ENCODE results near the gene AIP.
"Not testable (repeated sequence)": the region's sequence is repeated elsewhere in the genome, so short reads cannot be mapped to it uniquely, and the experiment has no call there.

DNA sequence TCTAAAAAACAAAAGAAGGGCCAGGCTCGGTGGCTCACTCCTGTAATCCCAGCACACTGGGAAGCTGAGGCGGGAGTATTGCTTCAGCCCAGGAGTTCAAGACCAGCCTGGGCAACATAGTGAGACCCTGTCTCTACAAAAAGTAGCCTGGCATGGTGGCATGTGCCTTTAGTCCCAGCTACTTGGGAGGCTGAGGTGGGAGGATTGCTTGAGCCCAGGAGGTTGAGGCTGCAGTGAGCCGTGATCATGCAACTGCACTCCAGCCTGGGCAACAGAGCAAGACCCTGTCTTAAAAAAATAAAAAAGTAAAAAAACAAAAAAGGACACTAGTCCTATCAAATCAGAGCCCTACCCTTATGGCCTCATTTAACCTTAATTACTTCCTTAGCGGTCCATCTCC lies 28.7 kb downstream of the AIP start:
- TF ChIP-seq, protein P1, sequence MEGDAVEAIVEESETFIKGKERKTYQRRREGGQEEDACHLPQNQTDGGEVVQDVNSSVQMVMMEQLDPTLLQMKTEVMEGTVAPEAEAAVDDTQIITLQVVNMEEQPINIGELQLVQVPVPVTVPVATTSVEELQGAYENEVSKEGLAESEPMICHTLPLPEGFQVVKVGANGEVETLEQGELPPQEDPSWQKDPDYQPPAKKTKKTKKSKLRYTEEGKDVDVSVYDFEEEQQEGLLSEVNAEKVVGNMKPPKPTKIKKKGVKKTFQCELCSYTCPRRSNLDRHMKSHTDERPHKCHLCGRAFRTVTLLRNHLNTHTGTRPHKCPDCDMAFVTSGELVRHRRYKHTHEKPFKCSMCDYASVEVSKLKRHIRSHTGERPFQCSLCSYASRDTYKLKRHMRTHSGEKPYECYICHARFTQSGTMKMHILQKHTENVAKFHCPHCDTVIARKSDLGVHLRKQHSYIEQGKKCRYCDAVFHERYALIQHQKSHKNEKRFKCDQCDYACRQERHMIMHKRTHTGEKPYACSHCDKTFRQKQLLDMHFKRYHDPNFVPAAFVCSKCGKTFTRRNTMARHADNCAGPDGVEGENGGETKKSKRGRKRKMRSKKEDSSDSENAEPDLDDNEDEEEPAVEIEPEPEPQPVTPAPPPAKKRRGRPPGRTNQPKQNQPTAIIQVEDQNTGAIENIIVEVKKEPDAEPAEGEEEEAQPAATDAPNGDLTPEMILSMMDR (IDR thresholded peaks at IDR 0.05): not testable (repeated sequence)
- not testable (repeated sequence) for TF ChIP-seq POLR2A (IDR thresholded peaks at IDR 0.05)
